Activated CD4-positive, alpha-beta T cell treated with anti-CD3 and anti-CD28 coated beads, Interleukin-2, amount 10 ng/mL, durations not matched to agents 24 days and 14 days (primary cell): ENCODE measurements around the gene FHOD3. TPM values are rescaled to one million over a fixed set of nuclear protein-coding genes. Genes with fewer than 3 reads are reported as not detected.
"Not testable (repeated sequence)": the region's sequence is repeated elsewhere in the genome, so short reads cannot be mapped to it uniquely, and the experiment has no call there.

Source experiments
- DNase-seq: peaks from one replicate; pipeline ENCODE4 v3.0.0; 2022
- H3K27ac Mint-ChIP-seq: one replicate; pipeline ENCODE4 v1.8.0; 2022; ENCODE audit warnings: mild to moderate bottlenecking, mixed read lengths
- H3K27me3 Mint-ChIP-seq: one replicate; pipeline ENCODE4 v1.8.0; 2022; ENCODE audit warnings: mixed read lengths
- H3K36me3 Mint-ChIP-seq: one replicate; pipeline ENCODE4 v1.8.0; 2022; ENCODE audit warnings: low read depth, mild to moderate bottlenecking, mixed read lengths
- H3K4me1 Mint-ChIP-seq: one replicate; pipeline ENCODE4 v1.8.0; 2021; ENCODE audit warnings: mixed read lengths
- H3K4me3 Mint-ChIP-seq: one replicate; pipeline ENCODE4 v1.8.0; 2022; ENCODE audit warnings: mild to moderate bottlenecking, moderate library complexity, mixed read lengths
- H3K9me3 Mint-ChIP-seq: one replicate; pipeline ENCODE4 v1.8.0; 2021; ENCODE audit warnings: mixed read lengths
- intact Hi-C: fragments of 100-400 bp; cut with micrococcal nuclease; formaldehyde crosslinking; loops from one replicate; pipeline ENCODE4 v1.15.1; 2023
- total RNA-seq: library from RNA; stranded (reverse); gene quantifications from 2 replicates; pipeline ENCODE4 v1.2.3, GENCODE V29; 2022

FHOD3 gene
- total RNA-seq, 1 donor from 2014 or later, result not detected

- H3K27ac Mint-ChIP-seq, H3K9me3 Mint-ChIP-seq, H3K27me3 Mint-ChIP-seq, H3K36me3 Mint-ChIP-seq, DNase-seq, intact Hi-C loops, H3K4me3 Mint-ChIP-seq, H3K4me1 Mint-ChIP-seq: not testable (repeated sequence)
These were observed 59.2 kb downstream of the FHOD3 start for GRCh38 chr18:36356741-36357140.

GRCh38 chr18:36358141-36358540 is 60.6 kb downstream of the FHOD3 start:
- Mint-ChIP-seq H3K4me3 (no peak overlapping the region), H3K9me3 (no peaks in the 10 kb centered on the region), H3K36me3 (no peaks in the 10 kb centered on the region), H3K27ac (no peak overlapping the region), H3K4me1 (no peaks in the 10 kb centered on the region), H3K27me3 (no peaks in the 10 kb centered on the region)
- no peak for DNase-seq
- intact Hi-C loops, result no loop called here

- H3K36me3 Mint-ChIP-seq, result no peaks in the 10 kb centered on the region
- no peaks in the 10 kb centered on the region for H3K9me3 Mint-ChIP-seq
- H3K4me3 Mint-ChIP-seq, result no peak overlapping the region
- no peaks in the 10 kb centered on the region for H3K4me1 Mint-ChIP-seq
- no peaks in the 10 kb centered on the region for H3K27me3 Mint-ChIP-seq
- no peak for DNase-seq
- intact Hi-C loops, result no loop called here
- no peak overlapping the region for H3K27ac Mint-ChIP-seq
These were observed 62.9 kb downstream of the FHOD3 start for GRCh38 chr18:36360256-36360909.

- no peaks in the 10 kb centered on the region for H3K36me3 Mint-ChIP-seq
- no peaks in the 10 kb centered on the region for H3K27me3 Mint-ChIP-seq
- H3K9me3 Mint-ChIP-seq, result no peaks in the 10 kb centered on the region
- H3K4me3 Mint-ChIP-seq, result no peak overlapping the region
- intact Hi-C loops, result no loop called here
- H3K4me1 Mint-ChIP-seq, result no peaks in the 10 kb centered on the region
- no peak for DNase-seq
- H3K27ac Mint-ChIP-seq, result no peak overlapping the region
These were observed 67.6 kb downstream of the FHOD3 start for GRCh38 chr18:36364911-36365624.

- Mint-ChIP-seq H3K9me3 (no peaks in the 10 kb centered on the region), H3K27ac (no peak overlapping the region), H3K4me3 (no peak overlapping the region), H3K4me1 (no peaks in the 10 kb centered on the region), H3K27me3 (peaks cover under 1% of the 10 kb centered on the region), H3K36me3 (no peaks in the 10 kb centered on the region)
- intact Hi-C loops, result no loop called here
- DNase-seq, result no peak
These were observed 68.6 kb downstream of the FHOD3 start for GRCh38 chr18:36365836-36366775.

- Mint-ChIP-seq H3K9me3 (no peaks in the 10 kb centered on the region), H3K27ac (no peak overlapping the region), H3K36me3 (no peaks in the 10 kb centered on the region), H3K4me3 (no peak overlapping the region), H3K27me3 (peaks cover 6% of the 10 kb centered on the region), H3K4me1 (no peaks in the 10 kb centered on the region)
- no peak for DNase-seq
- intact Hi-C loops, result no loop called here
These were observed 69.7 kb downstream of the FHOD3 start for GRCh38 chr18:36366994-36367839.

GRCh38 chr18:36368889-36369288 is 71.4 kb downstream of the FHOD3 start:
- no peaks in the 10 kb centered on the region for H3K4me1 Mint-ChIP-seq
- H3K9me3 Mint-ChIP-seq, result no peaks in the 10 kb centered on the region
- intact Hi-C loops, result no loop called here
- H3K27ac Mint-ChIP-seq, result no peak overlapping the region
- H3K36me3 Mint-ChIP-seq, result no peaks in the 10 kb centered on the region
- no peak for DNase-seq
- H3K27me3 Mint-ChIP-seq, result peaks cover 20% of the 10 kb centered on the region
- no peak overlapping the region for H3K4me3 Mint-ChIP-seq

- H3K27me3 Mint-ChIP-seq, result peaks cover 27% of the 10 kb centered on the region
- H3K9me3 Mint-ChIP-seq, result no peaks in the 10 kb centered on the region
- no peaks in the 10 kb centered on the region for H3K4me1 Mint-ChIP-seq
- no peak overlapping the region for H3K4me3 Mint-ChIP-seq
- intact Hi-C loops, result no loop called here
- H3K27ac Mint-ChIP-seq, result no peak overlapping the region
- H3K36me3 Mint-ChIP-seq, result no peaks in the 10 kb centered on the region
- no peak for DNase-seq
These were observed 75.4 kb downstream of the FHOD3 start for GRCh38 chr18:36372903-36373311.

GRCh38 chr18:36374262-36374661 is 76.7 kb downstream of the FHOD3 start:
- no peaks in the 10 kb centered on the region for H3K4me1 Mint-ChIP-seq
- intact Hi-C loops, result no loop called here
- H3K4me3 Mint-ChIP-seq, result no peak overlapping the region
- no peaks in the 10 kb centered on the region for H3K36me3 Mint-ChIP-seq
- no peak for DNase-seq
- no peaks in the 10 kb centered on the region for H3K9me3 Mint-ChIP-seq
- H3K27ac Mint-ChIP-seq, result no peak overlapping the region
- H3K27me3 Mint-ChIP-seq, result peaks cover 27% of the 10 kb centered on the region

GRCh38 chr18:36375118-36375517 is 77.6 kb downstream of the FHOD3 start:
- Mint-ChIP-seq H3K27ac (no peak overlapping the region), H3K36me3 (no peaks in the 10 kb centered on the region), H3K27me3 (peaks cover 27% of the 10 kb centered on the region), H3K9me3 (no peaks in the 10 kb centered on the region), H3K4me3 (no peak overlapping the region), H3K4me1 (no peaks in the 10 kb centered on the region)
- intact Hi-C loops, result no loop called here
- DNase-seq, result no peak

GRCh38 chr18:36376361-36376760 is 78.8 kb downstream of the FHOD3 start:
- H3K9me3 Mint-ChIP-seq, result no peaks in the 10 kb centered on the region
- H3K27me3 Mint-ChIP-seq, result peaks cover 25% of the 10 kb centered on the region
- H3K4me3 Mint-ChIP-seq, result no peak overlapping the region
- intact Hi-C loops, result no loop called here
- no peaks in the 10 kb centered on the region for H3K4me1 Mint-ChIP-seq
- DNase-seq, result no peak
- H3K36me3 Mint-ChIP-seq, result no peaks in the 10 kb centered on the region
- H3K27ac Mint-ChIP-seq, result no peak overlapping the region

- DNase-seq, result no peak
- Mint-ChIP-seq H3K9me3 (no peaks in the 10 kb centered on the region), H3K36me3 (no peaks in the 10 kb centered on the region), H3K27me3 (peaks cover 19% of the 10 kb centered on the region), H3K4me3 (no peak overlapping the region), H3K4me1 (no peaks in the 10 kb centered on the region), H3K27ac (no peak overlapping the region)
- intact Hi-C loops, result no loop called here
These were observed 80.1 kb downstream of the FHOD3 start for GRCh38 chr18:36377626-36378025.

- Mint-ChIP-seq H3K27ac (no peak overlapping the region), H3K27me3 (peaks cover 13% of the 10 kb centered on the region), H3K4me3 (no peak overlapping the region), H3K36me3 (no peaks in the 10 kb centered on the region), H3K4me1 (no peaks in the 10 kb centered on the region), H3K9me3 (no peaks in the 10 kb centered on the region)
- DNase-seq, result no peak
- intact Hi-C loops, result no loop called here
These were observed 80.7 kb downstream of the FHOD3 start for GRCh38 chr18:36378205-36378604.
